ENCODE results near the gene APH1A.

DNA sequence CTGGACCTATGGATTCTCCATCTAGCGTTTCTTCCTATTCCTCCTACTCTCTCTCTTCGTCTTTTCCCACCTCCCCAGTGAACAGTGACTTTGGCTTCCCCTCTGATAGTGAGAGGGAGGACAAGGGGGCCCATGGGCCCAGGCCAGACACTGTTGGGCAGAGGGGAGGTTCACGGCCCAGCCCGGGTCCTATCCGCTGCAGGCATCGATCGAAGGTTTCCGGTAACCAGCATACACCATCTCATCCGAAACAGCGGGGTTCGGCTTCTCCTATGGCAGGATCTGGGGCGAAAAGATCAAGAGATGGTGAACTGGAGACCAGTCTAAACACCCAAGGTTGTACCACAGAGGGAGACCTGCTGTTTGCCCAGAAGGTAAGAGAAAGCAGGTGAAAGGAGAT, 14.4 kb upstream of the APH1A start:
- TF ChIP-seq NFIC (IDR thresholded peaks at IDR 0.05) (no peak), TAF1 (IDR thresholded peaks at IDR 0.05; ENCODE audit: low read depth) (no peak), EGR1 (IDR thresholded peaks at IDR 0.05) (no peak), RAD21 (IDR thresholded peaks at IDR 0.05; ENCODE audit: low read depth) (no peak), TEAD4 (IDR thresholded peaks at IDR 0.05) (no peak), TCF12 (IDR thresholded peaks at IDR 0.05; ENCODE audit: low read depth) (no peak), CREB1 (IDR thresholded peaks at IDR 0.05; ENCODE audit: low read depth) (no peak), EP300 (IDR thresholded peaks at IDR 0.05; ENCODE audit: borderline replicate concordance) (no peak), ZBTB7A (IDR thresholded peaks at IDR 0.05; ENCODE audit: low read depth) (no peak), YY1 (IDR thresholded peaks at IDR 0.05; ENCODE audit: low read depth) (no peak), CEBPB (IDR thresholded peaks at IDR 0.05) (no peak), USF1 (IDR thresholded peaks at IDR 0.05) (no peak)
- TF ChIP-seq, protein P1, sequence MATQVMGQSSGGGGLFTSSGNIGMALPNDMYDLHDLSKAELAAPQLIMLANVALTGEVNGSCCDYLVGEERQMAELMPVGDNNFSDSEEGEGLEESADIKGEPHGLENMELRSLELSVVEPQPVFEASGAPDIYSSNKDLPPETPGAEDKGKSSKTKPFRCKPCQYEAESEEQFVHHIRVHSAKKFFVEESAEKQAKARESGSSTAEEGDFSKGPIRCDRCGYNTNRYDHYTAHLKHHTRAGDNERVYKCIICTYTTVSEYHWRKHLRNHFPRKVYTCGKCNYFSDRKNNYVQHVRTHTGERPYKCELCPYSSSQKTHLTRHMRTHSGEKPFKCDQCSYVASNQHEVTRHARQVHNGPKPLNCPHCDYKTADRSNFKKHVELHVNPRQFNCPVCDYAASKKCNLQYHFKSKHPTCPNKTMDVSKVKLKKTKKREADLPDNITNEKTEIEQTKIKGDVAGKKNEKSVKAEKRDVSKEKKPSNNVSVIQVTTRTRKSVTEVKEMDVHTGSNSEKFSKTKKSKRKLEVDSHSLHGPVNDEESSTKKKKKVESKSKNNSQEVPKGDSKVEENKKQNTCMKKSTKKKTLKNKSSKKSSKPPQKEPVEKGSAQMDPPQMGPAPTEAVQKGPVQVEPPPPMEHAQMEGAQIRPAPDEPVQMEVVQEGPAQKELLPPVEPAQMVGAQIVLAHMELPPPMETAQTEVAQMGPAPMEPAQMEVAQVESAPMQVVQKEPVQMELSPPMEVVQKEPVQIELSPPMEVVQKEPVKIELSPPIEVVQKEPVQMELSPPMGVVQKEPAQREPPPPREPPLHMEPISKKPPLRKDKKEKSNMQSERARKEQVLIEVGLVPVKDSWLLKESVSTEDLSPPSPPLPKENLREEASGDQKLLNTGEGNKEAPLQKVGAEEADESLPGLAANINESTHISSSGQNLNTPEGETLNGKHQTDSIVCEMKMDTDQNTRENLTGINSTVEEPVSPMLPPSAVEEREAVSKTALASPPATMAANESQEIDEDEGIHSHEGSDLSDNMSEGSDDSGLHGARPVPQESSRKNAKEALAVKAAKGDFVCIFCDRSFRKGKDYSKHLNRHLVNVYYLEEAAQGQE (IDR thresholded peaks at IDR 0.05; ENCODE audit: low read depth): no peak
- TF ChIP-seq, protein P2, sequence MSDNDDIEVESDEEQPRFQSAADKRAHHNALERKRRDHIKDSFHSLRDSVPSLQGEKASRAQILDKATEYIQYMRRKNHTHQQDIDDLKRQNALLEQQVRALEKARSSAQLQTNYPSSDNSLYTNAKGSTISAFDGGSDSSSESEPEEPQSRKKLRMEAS (IDR thresholded peaks at IDR 0.05): no peak

Measured in Ishikawa (cell line).